GM12892 (cell line): ENCODE data around the gene SMIM13.

Experiments used
- POLR2A ChIP-seq: IDR thresholded peaks from 2 replicates; pipeline ENCODE4 v1.6.1; 2011; ENCODE audit warnings: low read depth, low read length, control low read depth
- POLR2AphosphoS5 ChIP-seq: IDR thresholded peaks from 2 replicates; pipeline ENCODE4 v1.6.1; 2011; ENCODE audit warnings: low read depth, low read length, control low read depth
- TAF1 ChIP-seq: IDR thresholded peaks from 2 replicates; pipeline ENCODE4 v1.6.1; 2011; ENCODE audit warnings: low read depth, mild to moderate bottlenecking, control low read depth, low read length, borderline replicate concordance

- no peak for TF ChIP-seq POLR2AphosphoS5
- TF ChIP-seq POLR2A, result no peak
- no peak for TF ChIP-seq TAF1
Observed at GRCh38 chr6:11108726-11109125, 15.1 kb downstream of the SMIM13 start.
